Measurements from ENCODE around the gene DNAAF9. TPM values are rescaled to one million over a fixed set of nuclear protein-coding genes. Genes with fewer than 3 reads are reported as not detected.

Gene DNAAF9
- total RNA-seq: 38.2 TPM

DNA sequence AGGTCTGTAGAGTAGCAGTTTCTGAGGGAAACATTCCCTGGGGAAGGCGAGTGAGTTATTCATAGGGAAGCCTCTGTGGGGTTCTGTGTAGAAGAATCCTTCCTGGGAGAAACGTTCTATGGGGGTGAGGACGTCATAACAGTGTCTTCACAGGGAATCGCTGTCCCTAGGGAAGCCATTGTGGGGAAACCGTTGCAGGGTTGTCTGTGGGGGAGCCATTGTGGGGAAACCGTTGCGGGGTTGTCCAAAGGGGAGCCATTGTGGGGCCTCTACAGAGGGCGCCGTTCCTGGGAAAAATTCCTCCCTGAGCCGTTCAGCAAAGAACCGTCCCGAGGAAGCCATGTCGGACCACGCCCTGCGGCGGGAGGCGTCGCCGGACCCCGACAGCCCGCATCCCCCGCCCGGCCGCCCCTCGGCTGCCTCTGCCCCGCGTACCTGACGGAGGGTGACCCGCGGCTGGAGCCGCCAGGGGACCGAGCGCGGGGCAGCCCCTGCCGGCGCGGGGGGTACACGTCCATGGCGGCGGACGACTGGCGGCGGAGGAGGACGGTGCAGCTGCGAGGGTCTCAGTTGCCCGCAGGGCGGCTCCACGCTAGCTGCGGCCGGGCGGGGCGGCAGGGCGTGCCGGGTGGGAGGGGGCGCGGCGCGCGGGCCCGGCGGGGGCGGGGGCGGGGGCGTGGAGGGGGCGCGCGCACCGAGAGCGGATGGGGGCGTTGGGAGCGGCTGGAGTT is at the start of gene DNAAF9:
Gene DNAAF9, minus strand, starts transcription at position 630 of the 731 bp plus-strand sequence. Its CDS starts 112 bp downstream, at position 518.

Other genes with a start within 250 kb of the DNAAF9 start
- gene FASTKD5, start 247.8 kb downstream of the DNAAF9 start, total RNA-seq: 21.6 TPM
- 7.5 TPM for gene UBOX5, start 247.8 kb downstream of the DNAAF9 start, total RNA-seq
- gene LZTS3, start 234.1 kb downstream of the DNAAF9 start, total RNA-seq: 18.7 TPM
- gene DDRGK1, start 203.0 kb downstream of the DNAAF9 start, total RNA-seq: 50.0 TPM
- 22.7 TPM for gene ITPA, start 198.2 kb downstream of the DNAAF9 start, total RNA-seq
- gene SLC4A11, start 168.5 kb downstream of the DNAAF9 start, total RNA-seq: 1.8 TPM
- 63.9 TPM for gene ATRN, start 63.3 kb upstream of the DNAAF9 start, total RNA-seq

All from camera-type eye (tissue), 1 donor.